HepG2 (cell line): ENCODE data around the gene COL5A2. TPM values are rescaled to one million over a fixed set of nuclear protein-coding genes. Genes with fewer than 3 reads are reported as not detected.

ENCODE experiments used
- ATAC-seq: fragments of 200-7000 bp; cut with Tn5 transposase; 3 replicates; pipeline ENCODE4 v1.9.1; 2020; ENCODE audit warnings: mild to moderate bottlenecking, moderate library complexity
- BruUV-seq: library from RNA; stranded (reverse); fragments of 400-500 nt; replicated peaks from 2 replicates; lab custom pipeline; 2021; lab: Mats Ljungman, UMichigan
- CTCF ChIA-PET: fragments of 300-600 bp; formaldehyde crosslinking; extraction: SDS; loops from one replicate; lab custom pipeline; 2021; ENCODE audit warnings: low total read pairs, inconsistent platforms, low intra/inter-chr PET ratio; lab: Yijun Ruan, JAX
- POLR2A ChIA-PET: fragments of 350-600 bp; sonication (Branson Sonifier 250); formaldehyde crosslinking; loops from one replicate; lab custom pipeline; 2020; ENCODE audit warnings: antibody characterized with exemption, inconsistent platforms; lab: Yijun Ruan, JAX
- DNase-seq: peaks from one replicate; pipeline ENCODE4 v3.0.0-alpha.2; 2015; ENCODE audit warnings: low spot score
- FAIRE-seq: peaks from 3 replicates; lab custom pipeline; 2011; peaks lifted over from hg19 to GRCh38; lab: Jason Lieb, UNC
- H2AFZ ChIP-seq: one replicate; pipeline ENCODE4 v1.6.1; 2011; ENCODE audit warnings: low read length, inconsistent platforms
- H3K27ac ChIP-seq: fragments of 300-600 bp; 3 replicates; pipeline ENCODE4 v1.8.0; 2011; ENCODE audit warnings: mixed run types, mild to moderate bottlenecking, mixed read lengths, low read length, inconsistent platforms; ENCODE audit not compliant: insufficient read depth; ENCODE audit errors: extremely low read length
- H3K27me3 ChIP-seq, 2 experiments: fragments of 200-600 bp in 1 of 2; 2 replicates in 1 of 2; 3 replicates in 1 of 2; pipeline versions ENCODE4 v1.6.0 to v1.8.0; 2011; ENCODE audit warnings: low read length in 2 of 2, mild to moderate bottlenecking in 2 of 2, moderate library complexity in 2 of 2, inconsistent platforms in 1 of 2; ENCODE audit not compliant: insufficient read depth in 2 of 2, control insufficient read depth in 1 of 2
- H3K36me3 ChIP-seq, 2 experiments: fragments of 200-600 bp in 1 of 2; replicated peaks in 1 of 2; 2 replicates in 1 of 2; 3 replicates in 1 of 2; pipeline versions ENCODE4 v1.5.1 to v1.8.0; 2011; ENCODE audit warnings: low read length in 2 of 2, inconsistent platforms in 1 of 2; ENCODE audit not compliant: insufficient read depth in 2 of 2, control insufficient read depth in 1 of 2
- H3K4me1 ChIP-seq: 2 replicates; pipeline ENCODE4 v1.5.1; 2012; ENCODE audit warnings: low read length, inconsistent platforms; ENCODE audit not compliant: insufficient read depth
- H3K4me2 ChIP-seq: 2 replicates; pipeline ENCODE4 v1.6.0; 2011; ENCODE audit warnings: low read depth, low read length, inconsistent platforms
- H3K4me3 ChIP-seq, 3 experiments: fragments of 200-600 bp in 1 of 3; sonication (generic), shearing (Covaris generic) in 1 of 3; replicated peaks in 1 of 3; 2 replicates each; pipeline ENCODE4 v1.5.1; 2011 to 2016; ENCODE audit warnings: low read length in 3 of 3, inconsistent platforms in 2 of 3, low read depth in 2 of 3, mild to moderate bottlenecking in 2 of 3, control low read depth in 1 of 3, mixed read lengths in 1 of 3; ENCODE audit not compliant: insufficient read depth in 1 of 3
- H3K79me2 ChIP-seq: one replicate; pipeline ENCODE4 v1.6.1; 2011; ENCODE audit warnings: low read length, inconsistent platforms; ENCODE audit not compliant: insufficient read depth
- H3K9ac ChIP-seq: 2 replicates; pipeline ENCODE4 v1.6.0; 2011; ENCODE audit warnings: mild to moderate bottlenecking, low read depth, low read length, inconsistent platforms; ENCODE audit not compliant: insufficient read depth
- H3K9me3 ChIP-seq: 2 replicates; pipeline ENCODE4 v1.5.1; 2012; ENCODE audit warnings: mild to moderate bottlenecking, low read length
- H4K20me1 ChIP-seq: 2 replicates; pipeline ENCODE4 v1.6.0; 2011; ENCODE audit warnings: inconsistent platforms, mild to moderate bottlenecking, low read length, moderate library complexity; ENCODE audit not compliant: insufficient read depth
- AGO1 ChIP-seq: fragments of 200-400 bp; formaldehyde crosslinking; IDR thresholded peaks from 2 replicates; pipeline ENCODE4 v1.6.1; 2017; ENCODE audit warnings: mild to moderate bottlenecking, low read depth, low read length, moderate library complexity; ENCODE audit not compliant: poor library complexity, severe bottlenecking
- ATF7 ChIP-seq, 2 experiments: fragments of 450-650 bp in 1 of 2; sonication (generic) in 1 of 2; formaldehyde crosslinking in 1 of 2; IDR thresholded peaks; 2 replicates each; pipeline versions ENCODE4 v1.4.0 to v1.6.1; 2016 to 2020; ENCODE audit warnings: antibody characterized with exemption in 1 of 2, mild to moderate bottlenecking in 1 of 2, missing genetic modification reagents in 1 of 2
- DR1 ChIP-seq: sonication (generic); formaldehyde crosslinking; IDR thresholded peaks from 2 replicates; pipeline ENCODE4 v1.8.0; 2021; ENCODE audit warnings: mild to moderate bottlenecking, missing genetic modification reagents, inconsistent platforms
- KLF16 ChIP-seq, 2 experiments: sonication (generic) in 1 of 2; formaldehyde crosslinking in 1 of 2; IDR thresholded peaks; 2 replicates each; pipeline versions ENCODE4 v1.6.1 to v1.8.0; 2016 to 2023; ENCODE audit warnings: missing genetic modification reagents in 2 of 2, missing compliant biosample characterization in 1 of 2
- LRRFIP1 ChIP-seq: sonication (generic); formaldehyde crosslinking; conservative IDR thresholded peaks from 2 replicates; pipeline ENCODE4 v1.4.0; 2020; ENCODE audit warnings: missing genetic modification reagents
- RBAK ChIP-seq: sonication (generic); formaldehyde crosslinking; IDR thresholded peaks from 2 replicates; pipeline ENCODE4 v1.5.1; 2020; ENCODE audit warnings: mild to moderate bottlenecking, missing genetic modification reagents
- SPEN ChIP-seq: sonication (generic); formaldehyde crosslinking; IDR thresholded peaks from 2 replicates; pipeline ENCODE4 v1.5.1; 2020; ENCODE audit warnings: low read depth, mild to moderate bottlenecking, missing genetic modification reagents
- THRA ChIP-seq: sonication (generic); formaldehyde crosslinking; IDR thresholded peaks from 2 replicates; pipeline ENCODE4 v1.4.0; 2020; ENCODE audit warnings: missing genetic modification reagents, borderline replicate concordance
- ZMYM3 ChIP-seq: sonication (generic); formaldehyde crosslinking; IDR thresholded peaks from 2 replicates; pipeline ENCODE4 v1.5.1; 2020; ENCODE audit warnings: mild to moderate bottlenecking, missing genetic modification reagents
- ZNF382 ChIP-seq: sonication (generic); formaldehyde crosslinking; IDR thresholded peaks from 2 replicates; pipeline ENCODE4 v1.5.0; 2020; ENCODE audit warnings: missing genetic modification reagents, mild to moderate bottlenecking, borderline replicate concordance
- ZNF451 ChIP-seq: sonication (generic); formaldehyde crosslinking; IDR thresholded peaks from 2 replicates; pipeline ENCODE4 v1.5.0; 2020; ENCODE audit warnings: mild to moderate bottlenecking, missing genetic modification reagents
- ZNF484 ChIP-seq: sonication (generic); formaldehyde crosslinking; IDR thresholded peaks from 2 replicates; pipeline ENCODE4 v1.5.1; 2020; ENCODE audit warnings: mild to moderate bottlenecking, low read depth, missing genetic modification reagents, borderline replicate concordance
- ZNF704 ChIP-seq: sonication (generic); formaldehyde crosslinking; IDR thresholded peaks from 2 replicates; pipeline ENCODE4 v1.8.1; 2023; ENCODE audit warnings: mild to moderate bottlenecking, inconsistent platforms, moderate library complexity, missing genetic modification reagents, borderline replicate concordance
- ZNF747 ChIP-seq: sonication (generic); formaldehyde crosslinking; IDR thresholded peaks from 2 replicates; pipeline ENCODE4 v1.8.1; 2023; ENCODE audit warnings: missing genetic modification reagents, mild to moderate bottlenecking, borderline replicate concordance
- ZNF878 ChIP-seq: sonication (generic); formaldehyde crosslinking; IDR thresholded peaks from 2 replicates; pipeline ENCODE4 v1.8.1; 2023; ENCODE audit warnings: mild to moderate bottlenecking, missing genetic modification reagents, moderate library complexity
- WGBS: methylation state at CpG from one replicate; pipeline ENCODE4 v1.1.6; 2017; ENCODE audit warnings: low lambda C conversion rate; 5-methylcytosine and 5-hydroxymethylcytosine counted together
- in situ Hi-C: cut with HindIII; loops from 2 replicates; pipeline ENCODE4 v1.10.0; 2017; ENCODE audit warnings: low pct_unique_long_range_greater_than_20kb; ENCODE audit not compliant: extremely low pct_ligation_motif_present
- intact Hi-C: fragments of 100-400 bp; cut with micrococcal nuclease; formaldehyde crosslinking; loops from one replicate; pipeline ENCODE4 v1.10.0; 2022; ENCODE audit not compliant: unreplicated experiment
- polyA plus RNA-seq, 8 experiments: library from polyadenylated mRNA; depleted of rRNA in 3 of 8; stranded (reverse) in 7 of 8; unstranded in 1 of 8; fragments of >200 nt; fragmentation: Illumina TruSeq in 4 of 8; extraction: Trizol in 4 of 8; gene quantifications; 2 replicates each; pipeline versions ENCODE4 v1.2.1 to v1.2.3, GENCODE V29; 2011 to 2016; ENCODE audit warnings: low read depth in 4 of 8, missing spikeins in 1 of 8, mixed read lengths in 1 of 8; ENCODE audit not compliant: insufficient read depth in 1 of 8
- total RNA-seq, 5 experiments: library from RNA; depleted of rRNA; stranded (reverse); fragments of >200 nt; fragmentation: Illumina TruSeq; extraction: Trizol; gene quantifications; 2 replicates each; pipeline ENCODE4 v1.2.3, GENCODE V29; 2016; ENCODE audit warnings: low read depth in 1 of 5
- TF ChIP-seq, protein P1 (sequence below): sonication (generic); formaldehyde crosslinking; IDR thresholded peaks from 2 replicates; pipeline ENCODE4 v1.4.0; 2020; ENCODE audit warnings: missing genetic modification reagents

Gene COL5A2
- total and polyA plus RNA-seq, 2 of the 13 experiments (the other 11 are each of a cell fraction or from before 2014, with no cell fraction given), result 0.83 to 1.5 TPM

- TF ChIP-seq ZNF382 (CRISPR knock-in tag), result no peak
- TF ChIP-seq, all 625 proteins: peak for 5
Measured at GRCh38 chr2:189024901-189025618, 154.5 kb downstream of the COL5A2 start (continued).

DNA sequence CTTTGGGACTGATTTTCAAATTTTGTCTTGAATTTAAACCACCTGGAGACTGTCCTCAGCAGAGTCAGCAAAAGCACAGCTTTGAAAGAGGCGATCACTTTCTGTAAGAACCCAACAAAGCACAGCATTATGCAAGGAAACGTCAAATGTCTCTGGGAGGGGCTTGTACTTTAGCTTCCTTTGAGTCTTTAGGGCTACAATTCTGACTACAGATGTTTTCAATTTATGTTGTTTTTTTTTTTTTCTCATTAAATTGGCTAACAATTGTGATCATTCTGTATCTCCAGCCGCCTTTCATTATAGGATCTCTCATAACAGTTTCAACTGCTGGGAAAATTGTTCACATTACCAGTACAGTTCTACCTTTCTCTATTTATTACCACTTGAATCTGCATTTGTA lies 157.1 kb downstream of the COL5A2 start:
- Histone ChIP-seq H3K27me3 (no peaks in the 10 kb centered on the region), H3K4me2 (no peak overlapping the region), H3K4me3 (no peak overlapping the region), H3K27ac (no peak overlapping the region), H3K4me1 (no peaks in the 10 kb centered on the region), H4K20me1 (no peaks in the 10 kb centered on the region), H3K9me3 (no peaks in the 10 kb centered on the region), H3K79me2 (no peaks in the 10 kb centered on the region), H2AFZ (no peak overlapping the region), H3K9ac (no peak overlapping the region), H3K36me3 (no peaks in the 10 kb centered on the region)
- ChIA-PET POLR2A (no interaction called here), CTCF (no interaction called here)
- whole genome bisulfite sequencing, result 20% methylated on average over 3 of the region's 3 CpGs
- DNase-seq, result no peak
- intact Hi-C loops, result no loop called here
- in situ Hi-C loops, result no loop called here
- no peak for ATAC-seq
- BruUV-seq, result no TSS peak
- no peak for FAIRE-seq
- TF ChIP-seq, protein P1, sequence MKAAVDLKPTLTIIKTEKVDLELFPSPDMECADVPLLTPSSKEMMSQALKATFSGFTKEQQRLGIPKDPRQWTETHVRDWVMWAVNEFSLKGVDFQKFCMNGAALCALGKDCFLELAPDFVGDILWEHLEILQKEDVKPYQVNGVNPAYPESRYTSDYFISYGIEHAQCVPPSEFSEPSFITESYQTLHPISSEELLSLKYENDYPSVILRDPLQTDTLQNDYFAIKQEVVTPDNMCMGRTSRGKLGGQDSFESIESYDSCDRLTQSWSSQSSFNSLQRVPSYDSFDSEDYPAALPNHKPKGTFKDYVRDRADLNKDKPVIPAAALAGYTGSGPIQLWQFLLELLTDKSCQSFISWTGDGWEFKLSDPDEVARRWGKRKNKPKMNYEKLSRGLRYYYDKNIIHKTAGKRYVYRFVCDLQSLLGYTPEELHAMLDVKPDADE (CRISPR knock-in tag), result no peak
- no peak for TF ChIP-seq ZNF451 (CRISPR knock-in tag)
- no peak for TF ChIP-seq SPEN
- TF ChIP-seq ZMYM3, result no peak
- no peak for TF ChIP-seq ZNF878 (CRISPR knock-in tag)
- TF ChIP-seq LRRFIP1 (CRISPR knock-in tag), result no peak
- TF ChIP-seq ZNF484, result no peak
- no peak for TF ChIP-seq RBAK (CRISPR knock-in tag)
- TF ChIP-seq THRA, result no peak
- TF ChIP-seq ZNF704 (CRISPR knock-in tag), result no peak
- no peak for TF ChIP-seq DR1
- TF ChIP-seq ZNF747 (CRISPR knock-in tag), result no peak
- TF ChIP-seq AGO1, result no peak
- TF ChIP-seq ATF7 (IDR thresholded peaks at IDR 0.05), result no peak
- TF ChIP-seq ATF7 (CRISPR knock-in tag; IDR thresholded peaks at IDR 0.05), result no peak
- TF ChIP-seq KLF16 (CRISPR knock-in tag; IDR thresholded peaks at IDR 0.05), result no peak
